ENCODE results near the gene TMC6.

Gene TMC6

GRCh38 chr17:78081551-78081950, 47.0 kb downstream of the TMC6 start:
- no peaks in the 10 kb centered on the region for H3K9me3 ChIP-seq (ENCODE audit: control insufficient read depth, low read length)
- no peak overlapping the region for H4K91ac ChIP-seq (ENCODE audit: low read length)
- no peak overlapping the region for H3K14ac ChIP-seq (ENCODE audit: low read length in 2 of 2)
- H4K8ac ChIP-seq (ENCODE audit: low read length), result no peak overlapping the region
- H2AK5ac ChIP-seq (ENCODE audit: low read length, severe bottlenecking), result no peak overlapping the region
- no peak overlapping the region for H3K4ac ChIP-seq (ENCODE audit: low read depth in 1 of 2, low read length in 2 of 2)
- H3K18ac ChIP-seq (ENCODE audit: low read depth in 1 of 2, low read length in 2 of 2), result no peak overlapping the region
- peaks cover 12 to 68% of the 10 kb centered on the region in 2 experiments for H3K36me3 ChIP-seq (ENCODE audit: control insufficient read depth in 1 of 2, insufficient read depth in 2 of 2, low read depth in 1 of 2, low read length in 2 of 2)
- no peak overlapping the region for H3K27ac ChIP-seq (ENCODE audit: low read length, poor library complexity, severe bottlenecking)
- H2AFZ ChIP-seq (ENCODE audit: low read depth, low read length), result no peak overlapping the region
- no peaks in the 10 kb centered on the region for H3K27me3 ChIP-seq (ENCODE audit: control insufficient read depth in 1 of 2, insufficient read depth in 1 of 2, low read length in 2 of 2)
- H2BK120ac ChIP-seq (ENCODE audit: low read depth, low read length), result no peak overlapping the region
- H2BK5ac ChIP-seq (ENCODE audit: low read depth, low read length, poor library complexity, severe bottlenecking), result no peak overlapping the region
- no peak for DNase-seq
- H3K4me1 ChIP-seq (ENCODE audit: control insufficient read depth, insufficient read depth, low read depth, low read length), result peaks cover 4% of the 10 kb centered on the region
- no peak overlapping the region for H2BK12ac ChIP-seq (ENCODE audit: low read length in 2 of 2)
- H3K4me3 ChIP-seq (ENCODE audit: insufficient read depth in 1 of 2, low read depth in 1 of 2, low read length in 2 of 2), result no peak overlapping the region
- H3K79me1 ChIP-seq (replicated peaks; ENCODE audit: low read length, poor library complexity, severe bottlenecking), result no peaks in the 10 kb centered on the region
- H3K9ac ChIP-seq (ENCODE audit: low read length), result no peak overlapping the region
- no peak overlapping the region for H3K4me2 ChIP-seq (ENCODE audit: low read length, poor library complexity, severe bottlenecking)
- H3K23ac ChIP-seq (ENCODE audit: low read length in 2 of 2), result no peak overlapping the region
- WGBS, result 96% methylated on average over 2 of the region's 3 CpGs
- no peak overlapping the region for H2BK15ac ChIP-seq (ENCODE audit: low read depth, poor library complexity, severe bottlenecking)

- H3K4ac ChIP-seq (ENCODE audit: low read depth in 1 of 2, low read length in 2 of 2), result no peak overlapping the region
- H3K9me3 ChIP-seq (ENCODE audit: control insufficient read depth, low read length), result no peaks in the 10 kb centered on the region
- 97% methylated on average over 4 of the region's 6 CpGs for WGBS
- peaks cover 4% of the 10 kb centered on the region for H3K4me1 ChIP-seq (ENCODE audit: control insufficient read depth, insufficient read depth, low read depth, low read length)
- H3K4me2 ChIP-seq (ENCODE audit: low read length, poor library complexity, severe bottlenecking), result no peak overlapping the region
- no peak overlapping the region for H3K9ac ChIP-seq (ENCODE audit: low read length)
- no peak overlapping the region for H2AK5ac ChIP-seq (ENCODE audit: low read length, severe bottlenecking)
- H3K36me3 ChIP-seq (ENCODE audit: control insufficient read depth in 1 of 2, insufficient read depth in 2 of 2, low read depth in 1 of 2, low read length in 2 of 2), result peaks cover 28 to 75% of the 10 kb centered on the region in 2 experiments
- no peak overlapping the region for H2BK120ac ChIP-seq (ENCODE audit: low read depth, low read length)
- no peak overlapping the region for H2AFZ ChIP-seq (ENCODE audit: low read depth, low read length)
- no peaks in the 10 kb centered on the region for H3K79me1 ChIP-seq (replicated peaks; ENCODE audit: low read length, poor library complexity, severe bottlenecking)
- H3K27ac ChIP-seq (ENCODE audit: low read length, poor library complexity, severe bottlenecking), result no peak overlapping the region
- DNase-seq, result no peak
- H3K14ac ChIP-seq (ENCODE audit: low read length in 2 of 2), result no peak overlapping the region
- no peak overlapping the region for H2BK5ac ChIP-seq (ENCODE audit: low read depth, low read length, poor library complexity, severe bottlenecking)
- H3K18ac ChIP-seq (ENCODE audit: low read depth in 1 of 2, low read length in 2 of 2), result no peak overlapping the region
- no peak overlapping the region for H2BK12ac ChIP-seq (ENCODE audit: low read length in 2 of 2)
- H4K8ac ChIP-seq (ENCODE audit: low read length), result no peak overlapping the region
- no peaks in the 10 kb centered on the region for H3K27me3 ChIP-seq (ENCODE audit: control insufficient read depth in 1 of 2, insufficient read depth in 1 of 2, low read length in 2 of 2)
- H2BK15ac ChIP-seq (ENCODE audit: low read depth, poor library complexity, severe bottlenecking), result no peak overlapping the region
- H3K4me3 ChIP-seq (ENCODE audit: insufficient read depth in 1 of 2, low read depth in 1 of 2, low read length in 2 of 2), result no peak overlapping the region
- H3K23ac ChIP-seq (ENCODE audit: low read length in 2 of 2), result no peak overlapping the region
- H4K91ac ChIP-seq (ENCODE audit: low read length), result no peak overlapping the region
Observed at GRCh38 chr17:78079253-78079652, 49.3 kb downstream of the TMC6 start.

- Histone ChIP-seq H2BK120ac (ENCODE audit: low read depth, low read length) (no peak overlapping the region), H3K36me3 (ENCODE audit: control insufficient read depth in 1 of 2, insufficient read depth in 2 of 2, low read depth in 1 of 2, low read length in 2 of 2) (peaks cover 28 to 91% of the 10 kb centered on the region in 2 experiments), H3K4me3 (ENCODE audit: insufficient read depth in 1 of 2, low read depth in 1 of 2, low read length in 2 of 2) (no peak overlapping the region), H2AFZ (ENCODE audit: low read depth, low read length) (no peak overlapping the region), H2BK12ac (ENCODE audit: low read length in 2 of 2) (no peak overlapping the region), H3K4me2 (ENCODE audit: low read length, poor library complexity, severe bottlenecking) (no peak overlapping the region), H2BK5ac (ENCODE audit: low read depth, low read length, poor library complexity, severe bottlenecking) (no peak overlapping the region), H2AK5ac (ENCODE audit: low read length, severe bottlenecking) (no peak overlapping the region), H3K9me3 (ENCODE audit: control insufficient read depth, low read length) (no peaks in the 10 kb centered on the region), H3K79me1 (replicated peaks; ENCODE audit: low read length, poor library complexity, severe bottlenecking) (no peaks in the 10 kb centered on the region), H3K4ac (ENCODE audit: low read depth in 1 of 2, low read length in 2 of 2) (no peak overlapping the region), H3K9ac (ENCODE audit: low read length) (no peak overlapping the region), H3K4me1 (ENCODE audit: control insufficient read depth, insufficient read depth, low read depth, low read length) (peaks cover 7% of the 10 kb centered on the region), H4K91ac (ENCODE audit: low read length) (no peak overlapping the region), H2BK15ac (ENCODE audit: low read depth, poor library complexity, severe bottlenecking) (no peak overlapping the region), H3K27ac (ENCODE audit: low read length, poor library complexity, severe bottlenecking) (no peak overlapping the region), H3K18ac (ENCODE audit: low read depth in 1 of 2, low read length in 2 of 2) (no peak overlapping the region), H3K14ac (ENCODE audit: low read length in 2 of 2) (no peak overlapping the region), H3K27me3 (ENCODE audit: control insufficient read depth in 1 of 2, insufficient read depth in 1 of 2, low read length in 2 of 2) (no peaks in the 10 kb centered on the region), H3K23ac (ENCODE audit: low read length in 2 of 2) (no peak overlapping the region), H4K8ac (ENCODE audit: low read length) (no peak overlapping the region)
- WGBS, result 96% methylated on average over 5 of the region's 5 CpGs
- DNase-seq, result no peak
Observed at GRCh38 chr17:78075545-78075944, 53.0 kb downstream of the TMC6 start.

- H2BK12ac ChIP-seq (ENCODE audit: low read length in 2 of 2), result no peak overlapping the region
- no peak overlapping the region for H3K4me2 ChIP-seq (ENCODE audit: low read length, poor library complexity, severe bottlenecking)
- no peak overlapping the region for H2AK5ac ChIP-seq (ENCODE audit: low read length, severe bottlenecking)
- H3K18ac ChIP-seq (ENCODE audit: low read depth in 1 of 2, low read length in 2 of 2), result no peak overlapping the region
- no peak overlapping the region for H3K23ac ChIP-seq (ENCODE audit: low read length in 2 of 2)
- H3K36me3 ChIP-seq (ENCODE audit: control insufficient read depth in 1 of 2, insufficient read depth in 2 of 2, low read depth in 1 of 2, low read length in 2 of 2), result peaks cover 28 to 88% of the 10 kb centered on the region in 2 experiments
- H4K91ac ChIP-seq (ENCODE audit: low read length), result no peak overlapping the region
- peaks cover 7% of the 10 kb centered on the region for H3K4me1 ChIP-seq (ENCODE audit: control insufficient read depth, insufficient read depth, low read depth, low read length)
- H2BK5ac ChIP-seq (ENCODE audit: low read depth, low read length, poor library complexity, severe bottlenecking), result no peak overlapping the region
- H3K27ac ChIP-seq (ENCODE audit: low read length, poor library complexity, severe bottlenecking), result no peak overlapping the region
- H2BK120ac ChIP-seq (ENCODE audit: low read depth, low read length), result no peak overlapping the region
- H2AFZ ChIP-seq (ENCODE audit: low read depth, low read length), result no peak overlapping the region
- over 99% methylated on average over 8 of the region's 10 CpGs for WGBS
- H4K8ac ChIP-seq (ENCODE audit: low read length), result no peak overlapping the region
- H3K4me3 ChIP-seq (ENCODE audit: insufficient read depth in 1 of 2, low read depth in 1 of 2, low read length in 2 of 2), result no peak overlapping the region
- no peak overlapping the region for H2BK15ac ChIP-seq (ENCODE audit: low read depth, poor library complexity, severe bottlenecking)
- no peak overlapping the region for H3K14ac ChIP-seq (ENCODE audit: low read length in 2 of 2)
- no peak overlapping the region for H3K9ac ChIP-seq (ENCODE audit: low read length)
- H3K27me3 ChIP-seq (ENCODE audit: control insufficient read depth in 1 of 2, insufficient read depth in 1 of 2, low read length in 2 of 2), result no peaks in the 10 kb centered on the region
- H3K4ac ChIP-seq (ENCODE audit: low read depth in 1 of 2, low read length in 2 of 2), result no peak overlapping the region
- DNase-seq, result no peak
- H3K9me3 ChIP-seq (ENCODE audit: control insufficient read depth, low read length), result no peaks in the 10 kb centered on the region
- no peaks in the 10 kb centered on the region for H3K79me1 ChIP-seq (replicated peaks; ENCODE audit: low read length, poor library complexity, severe bottlenecking)
Observed at GRCh38 chr17:78075011-78075410, 53.5 kb downstream of the TMC6 start.
